Keratinocyte (primary cell): Measurements from ENCODE around the gene CFAP299. TPM values are rescaled to one million over a fixed set of nuclear protein-coding genes. Genes with fewer than 3 reads are reported as not detected.
A peak's percentile ranks its signal among the peaks of the same experiment; 100 is the strongest.

Experiments used
- DNase-seq: peaks from one replicate; pipeline ENCODE4 v3.0.0-alpha.2; 2011; ENCODE audit warnings: low read depth, missing footprints, low spot score
- FAIRE-seq: peaks from 2 replicates; lab custom pipeline; 2011; peaks lifted over from hg19 to GRCh38; lab: Jason Lieb, UNC
- H2AFZ ChIP-seq: 2 replicates; pipeline ENCODE4 v1.6.0; 2012; ENCODE audit warnings: low read length, control low read depth, inconsistent platforms; ENCODE audit not compliant: control insufficient read depth
- H3K27ac ChIP-seq: 2 replicates; pipeline ENCODE4 v1.5.1; 2011; ENCODE audit warnings: low read length; ENCODE audit not compliant: control insufficient read depth, insufficient read depth
- H3K27me3 ChIP-seq: 3 replicates; pipeline ENCODE4 v1.6.0; 2011; ENCODE audit warnings: low read length; ENCODE audit not compliant: control insufficient read depth, insufficient read depth; ENCODE audit errors: extremely low read depth
- H3K36me3 ChIP-seq, 2 experiments: 2 replicates in 1 of 2; 3 replicates in 1 of 2; pipeline ENCODE4 v1.5.1; 2011; ENCODE audit warnings: low read length in 2 of 2, mild to moderate bottlenecking in 1 of 2; ENCODE audit not compliant: control insufficient read depth in 2 of 2, insufficient read depth in 2 of 2; ENCODE audit errors: extremely low read depth in 1 of 2
- H3K4me1 ChIP-seq: 3 replicates; pipeline ENCODE4 v1.5.1; 2011; ENCODE audit warnings: low read length; ENCODE audit not compliant: control insufficient read depth, insufficient read depth; ENCODE audit errors: extremely low read depth
- H3K4me2 ChIP-seq: 3 replicates; pipeline ENCODE4 v1.6.0; 2011; ENCODE audit warnings: low read depth, low read length; ENCODE audit not compliant: control insufficient read depth, insufficient read depth; ENCODE audit errors: extremely low read depth
- H3K4me3 ChIP-seq, 3 experiments: fragments of 200-600 bp in 1 of 3; sonication (generic) in 1 of 3; 2 replicates in 2 of 3; 3 replicates in 1 of 3; pipeline ENCODE4 v1.5.1; 2011 to 2016; ENCODE audit warnings: low read length in 3 of 3, mild to moderate bottlenecking in 3 of 3, control low read depth in 2 of 3, inconsistent platforms in 1 of 3, low read depth in 1 of 3, mixed read lengths in 1 of 3, mixed run types in 1 of 3, moderate library complexity in 1 of 3; ENCODE audit not compliant: control insufficient read depth in 2 of 3, insufficient read depth in 2 of 3; ENCODE audit errors: extremely low read depth in 1 of 3
- H3K79me2 ChIP-seq: 2 replicates; pipeline ENCODE4 v1.6.0; 2012; ENCODE audit warnings: low read length; ENCODE audit not compliant: control insufficient read depth, insufficient read depth
- H3K9ac ChIP-seq: 3 replicates; pipeline ENCODE4 v1.6.0; 2011; ENCODE audit warnings: low read length; ENCODE audit not compliant: control insufficient read depth, insufficient read depth; ENCODE audit errors: extremely low read depth
- H3K9me1 ChIP-seq: 3 replicates; pipeline ENCODE4 v1.6.0; 2011; ENCODE audit warnings: low read length; ENCODE audit not compliant: control insufficient read depth, insufficient read depth; ENCODE audit errors: extremely low read depth
- H3K9me3 ChIP-seq: 2 replicates; pipeline ENCODE4 v1.5.1; 2012; ENCODE audit warnings: low read depth, low read length; ENCODE audit not compliant: control insufficient read depth
- H4K20me1 ChIP-seq: 3 replicates; pipeline ENCODE4 v1.6.0; 2011; ENCODE audit warnings: low read length; ENCODE audit not compliant: control insufficient read depth, insufficient read depth; ENCODE audit errors: extremely low read depth
- CTCF ChIP-seq, 3 experiments: IDR thresholded peaks in 1 of 3; conservative IDR thresholded peaks in 1 of 3; optimal IDR thresholded peaks in 1 of 3; 2 replicates in 2 of 3; 3 replicates in 1 of 3; pipeline versions ENCODE3 to v1.5.1; 2011; ENCODE audit warnings: low read length in 3 of 3, mild to moderate bottlenecking in 3 of 3, moderate library complexity in 2 of 3, control low read depth in 1 of 3, inconsistent platforms in 1 of 3; ENCODE audit not compliant: insufficient read depth in 2 of 3; ENCODE audit errors: extremely low read depth in 1 of 3
- EZH2 ChIP-seq: IDR thresholded peaks from one replicate; pipeline ENCODE4 v1.6.1; 2012; ENCODE audit warnings: inconsistent platforms, mild to moderate bottlenecking, low read length, moderate library complexity
- dilution Hi-C: fragments of 300-500 bp; cut with MboI; formaldehyde crosslinking; loops from one replicate; pipeline ENCODE4 v1.7.0; 2020; ENCODE audit warnings: low sequenced_read_pairs; ENCODE audit not compliant: extremely low pct_ligation_motif_present
- polyA plus RNA-seq, 5 experiments: library from polyadenylated mRNA; depleted of rRNA in 3 of 5; stranded (reverse) in 3 of 5; stranded (forward) in 1 of 5; unstranded in 1 of 5; fragments of >200 nt; gene quantifications; 1 replicate in 1 of 5; 2 replicates in 3 of 5; 3 replicates in 1 of 5; pipeline versions ENCODE4 v1.2.1 to v1.2.3, GENCODE V29; 2011 to 2012; ENCODE audit warnings: missing spikeins in 2 of 5, low read depth in 1 of 5, low replicate concordance in 1 of 5

CFAP299 gene
- polyA plus RNA-seq, 1 donor (not counting 4 experiments of a cell fraction or from before 2014, with no cell fraction given), result 0.14 TPM

- no peak for TF ChIP-seq EZH2
- TF ChIP-seq CTCF (optimal IDR thresholded peaks at IDR 0.05 in 1 of 3, IDR thresholded peaks at IDR 0.05 in 1 of 3, conservative IDR thresholded peaks at IDR 0.05 in 1 of 3; ENCODE audit: extremely low read depth in 1 of 3, insufficient read depth in 2 of 3, low read length in 3 of 3), result no peak
- DNase-seq (no peak), FAIRE-seq (no peak)
- Histone ChIP-seq H3K9ac (no peak overlapping the region), H2AFZ (no peak overlapping the region), H3K4me2 (no peak overlapping the region), H3K27me3 (no peaks in the 10 kb centered on the region), H4K20me1 (no peaks in the 10 kb centered on the region), H3K36me3 (no peaks in the 10 kb centered on the region), H3K4me3 (no peak overlapping the region), H3K4me1 (no peaks in the 10 kb centered on the region), H3K9me3 (no peaks in the 10 kb centered on the region), H3K79me2 (no peaks in the 10 kb centered on the region), H3K9me1 (no peaks in the 10 kb centered on the region), H3K27ac (no peak overlapping the region)
- dilution Hi-C loops, result no loop called here
Observed at GRCh38 chr4:80956421-80956820, 620.9 kb downstream of the CFAP299 start.

- Histone ChIP-seq H2AFZ (no peak overlapping the region), H3K27ac (no peak overlapping the region), H3K79me2 (no peaks in the 10 kb centered on the region), H3K9ac (no peak overlapping the region), H3K27me3 (no peaks in the 10 kb centered on the region), H4K20me1 (no peaks in the 10 kb centered on the region), H3K9me3 (no peaks in the 10 kb centered on the region), H3K4me3 (no peak overlapping the region), H3K4me1 (peaks cover 8% of the 10 kb centered on the region), H3K9me1 (no peaks in the 10 kb centered on the region), H3K36me3 (no peaks in the 10 kb centered on the region), H3K4me2 (peak overlapping the region; percentile 37)
- dilution Hi-C loops, result no loop called here
- no peak for TF ChIP-seq EZH2
- no peak for TF ChIP-seq CTCF (optimal IDR thresholded peaks at IDR 0.05 in 1 of 3, IDR thresholded peaks at IDR 0.05 in 1 of 3, conservative IDR thresholded peaks at IDR 0.05 in 1 of 3; ENCODE audit: extremely low read depth in 1 of 3, insufficient read depth in 2 of 3, low read length in 3 of 3)
- DNase-seq (no peak), FAIRE-seq (no peak)
Observed at GRCh38 chr4:80963051-80963450, 627.5 kb downstream of the CFAP299 start.
